ACC112 (cell line): ENCODE data around the gene FRMD4A.
"Not testable (repeated sequence)": the region's sequence is repeated elsewhere in the genome, so short reads cannot be mapped to it uniquely, and the experiment has no call there.

Experiments
- H2AFZ ChIP-seq: fragments of 200-600 bp; sonication (generic); one replicate; pipeline ENCODE4 v1.6.0; 2017; ENCODE audit warnings: antibody characterized with exemption, low read length; ENCODE audit not compliant: unreplicated experiment
- H3K27ac ChIP-seq: fragments of 200-600 bp; sonication (generic); 2 replicates; pipeline ENCODE4 v1.5.1; 2014; ENCODE audit warnings: low read depth, mild to moderate bottlenecking, antibody characterized with exemption, low read length, moderate library complexity
- H3K27me3 ChIP-seq: fragments of 200-600 bp; sonication (generic); 2 replicates; pipeline ENCODE4 v1.6.1; 2014; ENCODE audit warnings: mild to moderate bottlenecking, antibody characterized with exemption, low read length, moderate library complexity, mixed read lengths; ENCODE audit not compliant: insufficient read depth
- H3K36me3 ChIP-seq: fragments of 200-600 bp; sonication (generic); 2 replicates; pipeline ENCODE4 v1.6.1; 2016; ENCODE audit warnings: mild to moderate bottlenecking, antibody characterized with exemption, low read length, moderate library complexity, mixed read lengths; ENCODE audit not compliant: insufficient read depth
- H3K4me1 ChIP-seq: fragments of 200-600 bp; sonication (generic); one replicate; pipeline ENCODE4 v1.6.1; 2016; ENCODE audit warnings: low read length, mixed read lengths; ENCODE audit not compliant: insufficient read depth, unreplicated experiment, control insufficient read depth
- H3K4me3 ChIP-seq: fragments of 200-600 bp; sonication (generic); 2 replicates; pipeline ENCODE4 v1.5.1; 2014; ENCODE audit warnings: mild to moderate bottlenecking, low read depth, low read length
- H3K79me2 ChIP-seq: fragments of 200-600 bp; sonication (generic); one replicate; pipeline ENCODE4 v1.6.0; 2016; ENCODE audit warnings: low read length; ENCODE audit not compliant: control insufficient read depth, unreplicated experiment, insufficient read depth

Gene FRMD4A

DNA sequence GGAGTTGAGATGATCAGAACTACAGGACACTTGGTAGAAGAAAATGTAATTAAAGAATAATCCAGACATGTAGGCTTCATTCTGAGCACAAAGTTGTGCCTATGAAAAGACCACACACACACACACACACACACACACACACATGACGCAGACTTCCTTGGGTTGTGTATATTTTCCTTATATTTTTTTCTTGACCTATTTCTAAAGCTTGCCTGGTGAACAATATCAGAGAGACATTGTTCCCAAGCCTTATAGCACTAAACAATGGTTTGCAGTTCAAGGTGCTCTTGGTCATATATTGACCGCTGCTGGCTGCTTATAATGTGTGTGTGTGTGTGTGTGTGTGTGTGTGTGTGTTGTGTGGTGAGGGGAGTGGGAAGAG lies 541.3 kb downstream of the FRMD4A start:
- H3K27ac ChIP-seq = peak overlapping the region; percentile 20; the same call in 1 of the 2 replicates
- H2AFZ ChIP-seq = no peak overlapping the region
- H3K36me3 ChIP-seq = peaks cover under 1% of the 10 kb centered on the region; the same call in 1 of the 2 replicates
- no peak overlapping the region for H3K4me3 ChIP-seq
- no peaks in the 10 kb centered on the region for H3K79me2 ChIP-seq
- no peaks in the 10 kb centered on the region for H3K27me3 ChIP-seq
- peaks cover 20% of the 10 kb centered on the region for H3K4me1 ChIP-seq

DNA sequence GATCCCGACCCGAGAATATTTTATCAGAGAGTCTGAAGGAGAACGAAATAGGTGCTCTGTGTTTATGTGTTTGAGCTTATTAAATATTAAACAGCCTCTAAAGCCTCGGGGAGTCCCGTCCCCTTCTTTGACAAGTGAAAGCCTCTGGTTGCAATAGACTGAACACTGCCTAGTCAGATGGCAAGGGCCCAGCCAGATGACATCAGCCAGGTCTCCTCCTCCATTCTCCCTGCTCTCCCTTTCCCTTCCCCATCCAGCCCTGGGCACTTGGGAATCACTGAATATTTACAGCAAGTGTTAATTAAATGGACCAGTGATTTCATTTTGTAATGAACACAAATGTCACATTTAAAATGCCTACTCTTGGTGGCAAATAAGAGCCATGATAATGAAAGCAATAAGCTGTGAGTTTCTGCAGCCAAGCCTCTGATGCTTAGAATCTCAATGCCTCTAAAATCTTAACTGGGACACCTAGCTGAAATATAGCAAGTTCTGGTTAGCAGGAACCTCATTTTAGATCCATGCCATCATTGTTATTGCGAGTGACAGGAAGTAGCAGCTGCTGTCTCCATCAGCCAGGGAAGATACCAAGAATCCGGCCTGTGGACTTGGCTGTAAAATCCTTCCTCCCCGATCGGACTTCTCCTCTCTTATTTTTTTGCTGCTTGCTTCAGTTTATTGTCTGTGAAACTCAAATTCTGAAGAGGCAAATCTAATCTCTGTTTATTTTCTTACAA lies 541.8 kb downstream of the FRMD4A start:
- peak overlapping the region; percentile 20; the same call in 1 of the 2 replicates for H3K27ac ChIP-seq
- no peaks in the 10 kb centered on the region for H3K27me3 ChIP-seq
- H3K4me1 ChIP-seq = peaks cover 20% of the 10 kb centered on the region
- no peaks in the 10 kb centered on the region for H3K79me2 ChIP-seq
- H3K4me3 ChIP-seq = no peak overlapping the region
- no peak overlapping the region for H2AFZ ChIP-seq
- no peaks in the 10 kb centered on the region for H3K36me3 ChIP-seq

DNA sequence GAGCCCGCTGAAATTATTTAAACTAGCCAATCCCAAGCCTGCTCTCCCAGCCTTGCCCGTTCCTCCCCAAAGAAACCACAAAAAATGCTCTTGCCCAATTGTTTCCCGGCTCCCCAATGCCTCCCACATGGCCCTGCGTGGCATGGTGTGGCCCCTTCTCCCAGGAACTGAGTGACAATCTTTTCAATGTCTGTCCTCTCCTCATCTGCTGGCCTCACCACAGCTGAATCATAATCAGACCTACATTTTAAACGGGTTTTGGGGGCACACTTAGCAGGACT lies 542.5 kb downstream of the FRMD4A start:
- peak overlapping the region; percentile 20; the same call in 1 of the 2 replicates for H3K27ac ChIP-seq
- no peak overlapping the region for H3K4me3 ChIP-seq
- H3K36me3 ChIP-seq = no peaks in the 10 kb centered on the region
- H3K79me2 ChIP-seq = no peaks in the 10 kb centered on the region
- H3K27me3 ChIP-seq = no peaks in the 10 kb centered on the region
- H2AFZ ChIP-seq = no peak overlapping the region
- H3K4me1 ChIP-seq = peaks cover 20% of the 10 kb centered on the region

- H3K79me2 ChIP-seq = no peaks in the 10 kb centered on the region
- H3K27ac ChIP-seq = peak overlapping the region; percentile 39; the same call in 1 of the 2 replicates
- no peaks in the 10 kb centered on the region for H3K36me3 ChIP-seq
- peaks cover 20% of the 10 kb centered on the region for H3K4me1 ChIP-seq
- no peaks in the 10 kb centered on the region for H3K27me3 ChIP-seq
- no peak overlapping the region for H2AFZ ChIP-seq
- no peak overlapping the region for H3K4me3 ChIP-seq
Observed at GRCh38 chr10:13787015-13787421, 543.7 kb downstream of the FRMD4A start.

DNA sequence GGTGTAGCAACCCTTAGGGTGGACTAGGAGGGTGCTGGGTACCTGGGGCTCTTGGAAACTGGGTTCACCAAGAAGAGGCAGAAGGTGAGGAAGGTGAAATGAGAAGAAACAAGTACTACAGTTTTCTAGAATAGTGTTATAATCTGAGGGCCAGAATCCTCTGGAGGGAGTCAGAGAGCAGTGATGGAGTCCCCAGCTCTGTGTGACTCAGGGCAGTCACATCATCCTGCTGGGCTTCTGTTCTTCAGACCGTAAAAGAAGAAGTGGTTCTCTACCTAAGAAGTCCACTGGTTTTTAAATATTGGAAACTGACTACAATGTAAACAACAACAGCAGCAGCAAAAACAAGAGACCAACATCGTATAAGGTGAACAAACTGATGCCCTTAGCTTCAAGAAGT lies 546.7 kb downstream of the FRMD4A start:
- no peak overlapping the region for H3K27ac ChIP-seq

GRCh38 chr10:13779748-13780147 lies 551.0 kb downstream of the FRMD4A start:
- Histone ChIP-seq H3K4me1 (peaks cover 25% of the 10 kb centered on the region), H3K27ac (no peak overlapping the region), H2AFZ (no peak overlapping the region)

More for the DNA sequence above, 546.7 kb downstream of the FRMD4A start:
- Histone ChIP-seq H2AFZ (no peak overlapping the region), H3K79me2 (no peaks in the 10 kb centered on the region), H3K27me3 (no peaks in the 10 kb centered on the region), H3K4me3 (no peak overlapping the region), H3K4me1 (peaks cover 18% of the 10 kb centered on the region), H3K36me3 (no peaks in the 10 kb centered on the region)

GRCh38 chr10:13778693-13778960 lies 552.1 kb downstream of the FRMD4A start:
- H3K4me3 ChIP-seq, H3K79me2 ChIP-seq, H3K27me3 ChIP-seq, H3K27ac ChIP-seq, H2AFZ ChIP-seq, H3K36me3 ChIP-seq: not testable (repeated sequence)
- peaks cover 32% of the 10 kb centered on the region for H3K4me1 ChIP-seq

More at GRCh38 chr10:13779748-13780147, 551.0 kb downstream of the FRMD4A start:
- Histone ChIP-seq H3K79me2 (no peaks in the 10 kb centered on the region), H3K4me3 (no peak overlapping the region), H3K36me3 (no peaks in the 10 kb centered on the region), H3K27me3 (no peaks in the 10 kb centered on the region)

DNA sequence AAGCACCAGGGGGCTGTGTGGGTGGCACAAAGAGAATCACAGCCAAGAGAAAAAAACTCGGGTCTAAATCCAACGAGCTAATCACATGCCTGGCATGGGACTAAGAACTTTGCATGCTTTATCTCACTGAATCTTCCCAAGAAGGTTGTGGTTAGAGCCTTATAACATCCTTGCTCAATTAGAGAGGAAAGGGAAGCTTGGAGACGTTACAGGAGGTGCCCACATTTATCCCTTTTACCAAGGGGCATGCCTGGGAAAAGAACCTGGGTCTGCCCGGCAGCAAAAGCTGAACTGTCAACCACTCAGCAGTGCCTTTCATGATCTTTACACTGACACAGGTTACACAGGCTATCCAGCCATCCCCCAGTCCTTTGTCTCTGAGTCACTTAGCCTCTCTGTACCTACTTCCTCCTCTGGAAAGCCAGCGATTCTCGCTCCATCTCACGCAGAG lies 553.8 kb downstream of the FRMD4A start:
- Histone ChIP-seq H3K27ac (peak overlapping the region; percentile 72), H3K27me3 (no peaks in the 10 kb centered on the region), H2AFZ (no peak overlapping the region), H3K36me3 (no peaks in the 10 kb centered on the region), H3K4me3 (no peak overlapping the region), H3K79me2 (no peaks in the 10 kb centered on the region), H3K4me1 (peaks cover 32% of the 10 kb centered on the region)

DNA sequence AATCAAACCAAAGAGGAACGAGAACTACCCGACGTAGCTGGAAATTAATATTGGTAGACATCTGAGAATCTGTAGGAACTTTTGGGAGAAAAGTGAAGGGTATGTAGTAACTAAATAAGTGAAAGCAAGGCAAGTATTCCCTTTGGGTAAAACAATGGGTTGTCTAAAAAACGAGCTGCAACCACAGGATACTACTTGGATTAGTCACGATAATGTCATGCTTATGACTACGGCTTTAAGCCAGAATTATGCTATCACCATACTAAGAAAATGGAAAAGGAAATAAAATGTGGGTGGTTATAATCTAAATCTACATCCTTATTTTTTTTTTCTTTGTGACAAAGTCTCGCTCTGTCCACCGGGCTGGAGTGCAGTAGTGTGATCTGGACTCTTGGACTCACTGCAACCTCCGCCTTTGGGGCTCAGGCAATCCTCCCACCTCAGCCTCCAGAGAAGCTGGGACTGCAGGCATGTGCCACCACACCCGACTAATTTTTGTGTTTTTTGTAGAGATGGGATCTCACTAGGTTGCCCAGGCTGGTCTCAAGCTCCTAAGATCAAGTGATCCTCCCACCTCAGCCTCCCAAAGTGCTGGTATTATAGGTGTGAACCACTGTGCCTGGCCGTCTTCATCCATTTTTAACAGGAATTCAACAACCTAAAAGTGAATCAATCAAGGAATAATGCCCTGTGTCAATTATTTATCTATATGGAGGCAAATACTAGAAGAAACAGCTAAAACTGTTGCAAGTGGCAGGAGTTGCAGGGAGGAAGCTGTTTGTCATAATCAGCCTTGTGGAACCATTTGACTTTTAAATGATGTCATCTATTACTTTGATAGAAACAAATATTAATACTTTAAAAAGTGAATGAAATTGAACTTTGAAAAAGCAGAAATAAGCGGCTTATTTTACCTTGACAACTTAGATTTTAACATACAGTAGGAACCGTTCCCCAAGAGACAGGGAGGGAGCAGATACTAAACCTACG lies 554.6 kb downstream of the FRMD4A start:
- H2AFZ ChIP-seq = peak overlapping the region; percentile 20
- no peaks in the 10 kb centered on the region for H3K79me2 ChIP-seq
- H3K27ac ChIP-seq = peak overlapping the region; percentile 72

GRCh38 chr10:13774303-13774893 lies 556.3 kb downstream of the FRMD4A start:
- Histone ChIP-seq H3K79me2 (no peaks in the 10 kb centered on the region), H3K4me3 (no peak overlapping the region), H3K36me3 (no peaks in the 10 kb centered on the region; the same call in 1 of the 2 replicates), H3K27me3 (no peaks in the 10 kb centered on the region), H3K27ac (no peak overlapping the region), H3K4me1 (peaks cover 35% of the 10 kb centered on the region), H2AFZ (no peak overlapping the region)

More for the DNA sequence above, 554.6 kb downstream of the FRMD4A start:
- H3K4me3 ChIP-seq = peak overlapping the region; percentile 31; the same call in 1 of the 2 replicates
- no peaks in the 10 kb centered on the region; the same call in 1 of the 2 replicates for H3K36me3 ChIP-seq
- H3K27me3 ChIP-seq = no peaks in the 10 kb centered on the region
- H3K4me1 ChIP-seq = peaks cover 32% of the 10 kb centered on the region
